ENCODE measurements around the gene MACROD2.

DNA sequence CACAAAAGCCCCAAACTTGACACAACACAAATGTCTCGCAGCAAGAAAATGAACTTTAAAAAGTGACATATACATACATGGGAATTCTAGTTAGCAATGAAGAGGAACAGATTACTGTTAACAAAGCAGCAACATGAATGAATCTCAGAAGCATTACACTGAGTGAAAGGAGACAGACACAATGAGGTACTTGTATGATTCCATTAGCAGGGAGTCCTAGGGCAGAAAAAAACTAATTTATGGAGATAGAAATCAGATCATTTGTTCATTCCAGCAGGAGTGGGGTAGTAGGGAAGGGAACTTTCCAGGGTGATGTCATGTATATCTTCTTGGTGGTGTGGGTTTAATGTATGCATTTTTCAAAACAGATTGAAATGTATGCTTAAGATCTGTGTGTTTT is 2053.6 kb downstream of the MACROD2 start:
- TF ChIP-seq, protein P1, sequence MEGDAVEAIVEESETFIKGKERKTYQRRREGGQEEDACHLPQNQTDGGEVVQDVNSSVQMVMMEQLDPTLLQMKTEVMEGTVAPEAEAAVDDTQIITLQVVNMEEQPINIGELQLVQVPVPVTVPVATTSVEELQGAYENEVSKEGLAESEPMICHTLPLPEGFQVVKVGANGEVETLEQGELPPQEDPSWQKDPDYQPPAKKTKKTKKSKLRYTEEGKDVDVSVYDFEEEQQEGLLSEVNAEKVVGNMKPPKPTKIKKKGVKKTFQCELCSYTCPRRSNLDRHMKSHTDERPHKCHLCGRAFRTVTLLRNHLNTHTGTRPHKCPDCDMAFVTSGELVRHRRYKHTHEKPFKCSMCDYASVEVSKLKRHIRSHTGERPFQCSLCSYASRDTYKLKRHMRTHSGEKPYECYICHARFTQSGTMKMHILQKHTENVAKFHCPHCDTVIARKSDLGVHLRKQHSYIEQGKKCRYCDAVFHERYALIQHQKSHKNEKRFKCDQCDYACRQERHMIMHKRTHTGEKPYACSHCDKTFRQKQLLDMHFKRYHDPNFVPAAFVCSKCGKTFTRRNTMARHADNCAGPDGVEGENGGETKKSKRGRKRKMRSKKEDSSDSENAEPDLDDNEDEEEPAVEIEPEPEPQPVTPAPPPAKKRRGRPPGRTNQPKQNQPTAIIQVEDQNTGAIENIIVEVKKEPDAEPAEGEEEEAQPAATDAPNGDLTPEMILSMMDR (IDR thresholded peaks at IDR 0.05): no peak
- no peak for TF ChIP-seq POLR2A (IDR thresholded peaks at IDR 0.05; ENCODE audit: low read length)
- TF ChIP-seq RFX5 (IDR thresholded peaks at IDR 0.05): no peak
- TF ChIP-seq ESRRA (IDR thresholded peaks at IDR 0.05; ENCODE audit: borderline replicate concordance, low read length): no peak
- TF ChIP-seq, protein P2, sequence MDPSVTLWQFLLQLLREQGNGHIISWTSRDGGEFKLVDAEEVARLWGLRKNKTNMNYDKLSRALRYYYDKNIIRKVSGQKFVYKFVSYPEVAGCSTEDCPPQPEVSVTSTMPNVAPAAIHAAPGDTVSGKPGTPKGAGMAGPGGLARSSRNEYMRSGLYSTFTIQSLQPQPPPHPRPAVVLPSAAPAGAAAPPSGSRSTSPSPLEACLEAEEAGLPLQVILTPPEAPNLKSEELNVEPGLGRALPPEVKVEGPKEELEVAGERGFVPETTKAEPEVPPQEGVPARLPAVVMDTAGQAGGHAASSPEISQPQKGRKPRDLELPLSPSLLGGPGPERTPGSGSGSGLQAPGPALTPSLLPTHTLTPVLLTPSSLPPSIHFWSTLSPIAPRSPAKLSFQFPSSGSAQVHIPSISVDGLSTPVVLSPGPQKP (IDR thresholded peaks at IDR 0.05; ENCODE audit: low read depth, low read length): no peak
- no peak for TF ChIP-seq RAD21 (conservative IDR thresholded peaks at IDR 0.05 in 1 of 2, IDR thresholded peaks at IDR 0.05 in 1 of 2)
- TF ChIP-seq, protein P3, sequence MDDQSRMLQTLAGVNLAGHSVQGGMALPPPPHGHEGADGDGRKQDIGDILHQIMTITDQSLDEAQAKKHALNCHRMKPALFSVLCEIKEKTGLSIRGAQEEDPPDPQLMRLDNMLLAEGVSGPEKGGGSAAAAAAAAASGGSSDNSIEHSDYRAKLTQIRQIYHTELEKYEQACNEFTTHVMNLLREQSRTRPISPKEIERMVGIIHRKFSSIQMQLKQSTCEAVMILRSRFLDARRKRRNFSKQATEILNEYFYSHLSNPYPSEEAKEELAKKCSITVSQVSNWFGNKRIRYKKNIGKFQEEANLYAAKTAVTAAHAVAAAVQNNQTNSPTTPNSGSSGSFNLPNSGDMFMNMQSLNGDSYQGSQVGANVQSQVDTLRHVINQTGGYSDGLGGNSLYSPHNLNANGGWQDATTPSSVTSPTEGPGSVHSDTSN (IDR thresholded peaks at IDR 0.05): no peak
- TF ChIP-seq, protein P4, sequence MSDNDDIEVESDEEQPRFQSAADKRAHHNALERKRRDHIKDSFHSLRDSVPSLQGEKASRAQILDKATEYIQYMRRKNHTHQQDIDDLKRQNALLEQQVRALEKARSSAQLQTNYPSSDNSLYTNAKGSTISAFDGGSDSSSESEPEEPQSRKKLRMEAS (IDR thresholded peaks at IDR 0.05): no peak
- TF ChIP-seq EP300 (IDR thresholded peaks at IDR 0.05): no peak
- no peak for TF ChIP-seq EHMT2 (IDR thresholded peaks at IDR 0.05; ENCODE audit: low read depth)

Measured in A549 (cell line).